Skeletal muscle satellite cell (primary cell): ENCODE data around the gene ENTHD1.

Experiments
- H3K27me3 ChIP-seq: 2 replicates; pipeline ENCODE4 v1.7.0; 2013; ENCODE audit warnings: low read length; ENCODE audit not compliant: control insufficient read depth, insufficient read depth
- H3K36me3 ChIP-seq: 2 replicates; pipeline ENCODE4 v1.7.0; 2013; ENCODE audit warnings: mild to moderate bottlenecking, control low read depth, low read length; ENCODE audit not compliant: insufficient read depth
- H3K4me1 ChIP-seq: 2 replicates; pipeline ENCODE4 v1.7.0; 2013; ENCODE audit warnings: low read length; ENCODE audit not compliant: control insufficient read depth, insufficient read depth
- H3K4me2 ChIP-seq: 2 replicates; pipeline ENCODE4 v1.7.0; 2013; ENCODE audit warnings: mild to moderate bottlenecking, low read length
- H3K4me3 ChIP-seq: 2 replicates; pipeline ENCODE4 v1.7.0; 2013; ENCODE audit warnings: low read length
- H3K9ac ChIP-seq: 2 replicates; pipeline ENCODE4 v1.7.0; 2013; ENCODE audit warnings: mild to moderate bottlenecking, low read depth, low read length, moderate library complexity
- H3K9me3 ChIP-seq: replicated peaks from 2 replicates; pipeline ENCODE4 v1.7.0; 2013; ENCODE audit warnings: mild to moderate bottlenecking, control low read depth, low read length

ENTHD1 gene

GRCh38 chr22:39935116-39935515 lies 41.6 kb upstream of the ENTHD1 start:
- H3K36me3 ChIP-seq: no peaks in the 10 kb centered on the region
- H3K9me3 ChIP-seq: no peaks in the 10 kb centered on the region
- H3K4me1 ChIP-seq: no peaks in the 10 kb centered on the region
- H3K4me3 ChIP-seq: no peak overlapping the region
- no peak overlapping the region for H3K9ac ChIP-seq
- H3K27me3 ChIP-seq: peaks cover 65% of the 10 kb centered on the region
- no peak overlapping the region for H3K4me2 ChIP-seq

GRCh38 chr22:39933741-39934140 lies 40.2 kb upstream of the ENTHD1 start:
- Histone ChIP-seq H3K4me3 (no peak overlapping the region), H3K9ac (no peak overlapping the region), H3K4me1 (no peaks in the 10 kb centered on the region), H3K27me3 (peaks cover 78% of the 10 kb centered on the region), H3K9me3 (no peaks in the 10 kb centered on the region), H3K4me2 (no peak overlapping the region), H3K36me3 (no peaks in the 10 kb centered on the region)

GRCh38 chr22:39932918-39933649 lies 39.5 kb upstream of the ENTHD1 start:
- no peak overlapping the region for H3K4me3 ChIP-seq
- H3K36me3 ChIP-seq: no peaks in the 10 kb centered on the region
- H3K27me3 ChIP-seq: peaks cover 83% of the 10 kb centered on the region
- no peaks in the 10 kb centered on the region for H3K4me1 ChIP-seq
- no peaks in the 10 kb centered on the region for H3K9me3 ChIP-seq
- H3K4me2 ChIP-seq: no peak overlapping the region
- H3K9ac ChIP-seq: no peak overlapping the region

- H3K9ac ChIP-seq: no peak overlapping the region
- H3K27me3 ChIP-seq: peaks cover 84% of the 10 kb centered on the region
- no peaks in the 10 kb centered on the region for H3K4me1 ChIP-seq
- no peak overlapping the region for H3K4me3 ChIP-seq
- no peaks in the 10 kb centered on the region for H3K9me3 ChIP-seq
- H3K36me3 ChIP-seq: no peaks in the 10 kb centered on the region
- no peak overlapping the region for H3K4me2 ChIP-seq
Observed at GRCh38 chr22:39932166-39932565, 38.6 kb upstream of the ENTHD1 start.

- no peaks in the 10 kb centered on the region for H3K36me3 ChIP-seq
- peaks cover 84% of the 10 kb centered on the region for H3K27me3 ChIP-seq
- H3K4me1 ChIP-seq: no peaks in the 10 kb centered on the region
- H3K9ac ChIP-seq: no peak overlapping the region
- no peaks in the 10 kb centered on the region for H3K9me3 ChIP-seq
- no peak overlapping the region for H3K4me3 ChIP-seq
- H3K4me2 ChIP-seq: no peak overlapping the region
Observed at GRCh38 chr22:39931251-39931650, 37.7 kb upstream of the ENTHD1 start.

GRCh38 chr22:39928536-39929520 lies 35.3 kb upstream of the ENTHD1 start:
- Histone ChIP-seq H3K4me1 (no peaks in the 10 kb centered on the region), H3K27me3 (peaks cover 85% of the 10 kb centered on the region), H3K4me2 (no peak overlapping the region), H3K9me3 (no peaks in the 10 kb centered on the region), H3K4me3 (no peak overlapping the region), H3K36me3 (no peaks in the 10 kb centered on the region), H3K9ac (no peak overlapping the region)

GRCh38 chr22:39927544-39927943 lies 34.0 kb upstream of the ENTHD1 start:
- H3K4me1 ChIP-seq: no peaks in the 10 kb centered on the region
- H3K36me3 ChIP-seq: no peaks in the 10 kb centered on the region
- no peak overlapping the region for H3K4me2 ChIP-seq
- no peak overlapping the region for H3K9ac ChIP-seq
- peaks cover 89% of the 10 kb centered on the region for H3K27me3 ChIP-seq
- no peak overlapping the region for H3K4me3 ChIP-seq
- H3K9me3 ChIP-seq: no peaks in the 10 kb centered on the region

GRCh38 chr22:39926753-39927152 lies 33.2 kb upstream of the ENTHD1 start:
- H3K4me1 ChIP-seq: no peaks in the 10 kb centered on the region
- H3K9me3 ChIP-seq: no peaks in the 10 kb centered on the region
- H3K4me2 ChIP-seq: no peak overlapping the region
- peaks cover 93% of the 10 kb centered on the region for H3K27me3 ChIP-seq
- no peaks in the 10 kb centered on the region for H3K36me3 ChIP-seq
- no peak overlapping the region for H3K9ac ChIP-seq
- no peak overlapping the region for H3K4me3 ChIP-seq

- no peak overlapping the region for H3K9ac ChIP-seq
Observed at GRCh38 chr22:39925909-39926679, 32.5 kb upstream of the ENTHD1 start.

GRCh38 chr22:39925273-39925672 lies 31.7 kb upstream of the ENTHD1 start:
- Histone ChIP-seq H3K4me3 (no peak overlapping the region), H3K36me3 (no peaks in the 10 kb centered on the region), H3K4me1 (no peaks in the 10 kb centered on the region), H3K9me3 (no peaks in the 10 kb centered on the region), H3K9ac (no peak overlapping the region), H3K4me2 (no peak overlapping the region), H3K27me3 (peaks cover 85% of the 10 kb centered on the region)

More at GRCh38 chr22:39925909-39926679, 32.5 kb upstream of the ENTHD1 start:
- Histone ChIP-seq H3K36me3 (no peaks in the 10 kb centered on the region), H3K4me3 (no peak overlapping the region), H3K4me2 (no peak overlapping the region), H3K27me3 (peaks cover 91% of the 10 kb centered on the region), H3K4me1 (no peaks in the 10 kb centered on the region), H3K9me3 (no peaks in the 10 kb centered on the region)

- H3K27me3 ChIP-seq: peaks cover 83% of the 10 kb centered on the region
- no peaks in the 10 kb centered on the region for H3K4me1 ChIP-seq
- no peak overlapping the region for H3K9ac ChIP-seq
- no peak overlapping the region for H3K4me2 ChIP-seq
- H3K4me3 ChIP-seq: no peak overlapping the region
- H3K36me3 ChIP-seq: no peaks in the 10 kb centered on the region
- H3K9me3 ChIP-seq: no peaks in the 10 kb centered on the region
Observed at GRCh38 chr22:39924286-39924685, 30.7 kb upstream of the ENTHD1 start.
